Rectal smooth muscle tissue (tissue), 1 donor: ENCODE measurements around the gene COL27A1.

Experiments
- H3K27ac ChIP-seq: one replicate; pipeline ENCODE4 v1.7.0; 2013; ENCODE audit warnings: low read depth, low read length, inconsistent platforms
- H3K27me3 ChIP-seq: one replicate; pipeline ENCODE4 v1.7.0; 2013; ENCODE audit warnings: low read length; ENCODE audit not compliant: control insufficient read depth, insufficient read depth
- H3K36me3 ChIP-seq: one replicate; pipeline ENCODE4 v1.7.0; 2013; ENCODE audit warnings: low read length; ENCODE audit not compliant: control insufficient read depth, insufficient read depth
- H3K4me1 ChIP-seq: one replicate; pipeline ENCODE4 v1.7.0; 2013; ENCODE audit warnings: low read length; ENCODE audit not compliant: control insufficient read depth, insufficient read depth
- H3K4me3 ChIP-seq: one replicate; pipeline ENCODE4 v1.7.0; 2013; ENCODE audit warnings: low read length
- H3K9ac ChIP-seq: one replicate; pipeline ENCODE4 v1.7.0; 2013; ENCODE audit warnings: low read length

Gene COL27A1

DNA sequence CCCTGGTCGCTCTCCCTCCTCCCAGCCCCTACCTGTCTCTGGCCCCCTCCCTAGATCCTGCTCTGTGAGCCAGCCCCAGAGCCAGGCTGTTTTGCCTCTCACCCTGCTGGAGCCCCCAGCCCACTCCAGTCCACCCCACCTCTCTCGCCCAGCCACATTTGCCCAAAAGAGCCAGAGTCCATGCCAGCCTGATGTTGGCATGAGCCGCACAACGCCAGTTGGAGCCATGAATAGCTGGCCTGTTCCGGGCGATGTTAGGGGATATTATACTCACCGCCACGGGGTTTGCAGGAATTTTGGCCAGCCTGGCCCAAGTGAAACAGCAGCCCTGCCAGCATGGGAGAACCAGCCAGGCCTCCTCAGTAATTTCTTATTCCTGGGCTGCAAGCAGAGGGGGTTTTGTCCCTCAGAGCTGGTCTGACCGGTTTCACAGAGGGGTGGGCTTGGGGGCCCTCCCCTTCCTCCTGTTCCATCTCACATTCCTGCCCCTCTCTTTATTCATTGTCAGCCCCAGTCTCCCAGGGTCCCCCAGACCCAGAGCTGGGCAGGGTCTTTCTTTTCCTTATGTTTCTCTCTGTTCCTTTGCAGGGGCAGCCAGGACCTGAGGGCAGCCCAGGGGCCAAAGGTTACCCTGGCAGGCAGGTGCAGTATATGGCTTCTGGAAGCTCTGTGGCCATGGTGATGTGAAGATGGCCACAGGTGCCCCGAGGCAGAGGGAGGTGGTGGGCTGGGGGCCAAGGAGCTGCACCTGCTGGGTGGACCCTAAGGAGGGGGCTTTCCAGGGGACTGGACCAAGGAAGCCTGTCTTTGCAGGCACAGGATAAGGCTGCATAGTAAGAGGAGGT is 50.1 kb downstream of the COL27A1 start:
- peaks cover 8% of the 10 kb centered on the region for H3K4me1 ChIP-seq

GRCh38 chr9:114206221-114206789 is 51.0 kb downstream of the COL27A1 start:
- Histone ChIP-seq H3K36me3 (no peaks in the 10 kb centered on the region), H3K27me3 (no peaks in the 10 kb centered on the region), H3K4me1 (peaks cover 8% of the 10 kb centered on the region), H3K27ac (no peak overlapping the region), H3K4me3 (no peak overlapping the region), H3K9ac (no peak overlapping the region)

More for the DNA sequence above, 50.1 kb downstream of the COL27A1 start:
- Histone ChIP-seq H3K27me3 (no peaks in the 10 kb centered on the region), H3K4me3 (no peak overlapping the region), H3K27ac (no peak overlapping the region), H3K9ac (no peak overlapping the region), H3K36me3 (no peaks in the 10 kb centered on the region)

GRCh38 chr9:114207034-114207810 is 51.9 kb downstream of the COL27A1 start:
- H3K9ac ChIP-seq: no peak overlapping the region

DNA sequence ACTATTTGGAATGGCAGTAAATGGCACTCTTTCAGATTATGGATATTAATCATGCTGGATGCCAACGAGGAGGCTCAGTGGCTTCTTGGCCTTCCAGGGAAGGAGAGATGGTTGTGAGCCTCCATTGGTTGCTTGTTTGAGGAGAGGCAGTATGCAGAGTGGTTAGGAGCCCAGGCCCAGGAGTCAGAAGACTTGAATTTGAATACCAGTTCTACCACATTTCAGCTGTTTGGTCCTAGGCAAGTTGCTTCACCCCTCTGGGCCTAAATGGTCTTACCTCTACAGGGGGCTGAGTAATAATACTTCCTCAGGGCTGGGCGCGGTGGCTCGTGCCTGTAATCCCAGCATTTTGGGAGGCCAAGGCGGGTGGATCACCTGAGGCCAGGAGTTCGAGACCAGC is 52.5 kb downstream of the COL27A1 start:
- no peak overlapping the region for H3K27ac ChIP-seq
- no peaks in the 10 kb centered on the region for H3K36me3 ChIP-seq
- H3K4me1 ChIP-seq: peaks cover 8% of the 10 kb centered on the region
- H3K27me3 ChIP-seq: no peaks in the 10 kb centered on the region
- H3K9ac ChIP-seq: no peak overlapping the region
- no peak overlapping the region for H3K4me3 ChIP-seq

More at GRCh38 chr9:114207034-114207810, 51.9 kb downstream of the COL27A1 start:
- Histone ChIP-seq H3K27ac (no peak overlapping the region), H3K4me3 (no peak overlapping the region), H3K36me3 (no peaks in the 10 kb centered on the region), H3K4me1 (peaks cover 8% of the 10 kb centered on the region), H3K27me3 (no peaks in the 10 kb centered on the region)

- Histone ChIP-seq H3K4me3 (no peak overlapping the region), H3K4me1 (peaks cover 8% of the 10 kb centered on the region), H3K27ac (no peak overlapping the region), H3K36me3 (no peaks in the 10 kb centered on the region), H3K9ac (no peak overlapping the region), H3K27me3 (no peaks in the 10 kb centered on the region)
These were observed 53.8 kb downstream of the COL27A1 start for GRCh38 chr9:114209151-114209550.

GRCh38 chr9:114210136-114210535 is 54.8 kb downstream of the COL27A1 start:
- peaks cover 8% of the 10 kb centered on the region for H3K4me1 ChIP-seq
- no peak overlapping the region for H3K9ac ChIP-seq

GRCh38 chr9:114210691-114211276 is 55.4 kb downstream of the COL27A1 start:
- no peak overlapping the region for H3K4me3 ChIP-seq
- H3K4me1 ChIP-seq: peaks cover 11% of the 10 kb centered on the region
- H3K9ac ChIP-seq: no peak overlapping the region
- H3K27ac ChIP-seq: no peak overlapping the region
- H3K27me3 ChIP-seq: no peaks in the 10 kb centered on the region
- no peaks in the 10 kb centered on the region for H3K36me3 ChIP-seq

More at GRCh38 chr9:114210136-114210535, 54.8 kb downstream of the COL27A1 start:
- H3K27me3 ChIP-seq: no peaks in the 10 kb centered on the region
- H3K36me3 ChIP-seq: no peaks in the 10 kb centered on the region
- no peak overlapping the region for H3K4me3 ChIP-seq
- H3K27ac ChIP-seq: no peak overlapping the region

DNA sequence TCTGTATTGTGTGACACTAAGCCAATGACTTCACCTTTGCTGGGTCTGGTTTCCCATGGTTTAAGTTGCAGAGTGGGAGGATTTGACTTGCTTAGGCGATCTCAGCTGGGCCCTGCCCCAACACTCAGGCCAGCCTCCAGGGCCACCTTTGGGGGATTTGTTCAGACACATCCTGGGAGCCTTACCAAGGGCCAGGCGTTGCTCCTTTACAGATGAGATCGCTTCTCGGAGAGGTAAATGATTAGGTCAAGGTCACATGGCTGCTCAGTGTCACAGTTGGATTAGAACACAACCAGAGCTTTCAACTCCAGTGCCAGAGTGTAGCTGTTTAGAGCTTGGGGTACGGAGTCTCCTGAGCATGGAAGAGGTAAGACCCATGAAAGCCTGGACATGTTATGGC is 57.5 kb downstream of the COL27A1 start:
- Histone ChIP-seq H3K36me3 (no peaks in the 10 kb centered on the region), H3K4me3 (no peak overlapping the region), H3K9ac (no peak overlapping the region), H3K27ac (no peak overlapping the region), H3K27me3 (no peaks in the 10 kb centered on the region), H3K4me1 (peaks cover 10% of the 10 kb centered on the region)

- Histone ChIP-seq H3K9ac (no peak overlapping the region), H3K27ac (no peak overlapping the region), H3K4me3 (no peak overlapping the region), H3K4me1 (peaks cover 10% of the 10 kb centered on the region), H3K36me3 (no peaks in the 10 kb centered on the region), H3K27me3 (no peaks in the 10 kb centered on the region)
These were observed 58.2 kb downstream of the COL27A1 start for GRCh38 chr9:114213566-114213965.

DNA sequence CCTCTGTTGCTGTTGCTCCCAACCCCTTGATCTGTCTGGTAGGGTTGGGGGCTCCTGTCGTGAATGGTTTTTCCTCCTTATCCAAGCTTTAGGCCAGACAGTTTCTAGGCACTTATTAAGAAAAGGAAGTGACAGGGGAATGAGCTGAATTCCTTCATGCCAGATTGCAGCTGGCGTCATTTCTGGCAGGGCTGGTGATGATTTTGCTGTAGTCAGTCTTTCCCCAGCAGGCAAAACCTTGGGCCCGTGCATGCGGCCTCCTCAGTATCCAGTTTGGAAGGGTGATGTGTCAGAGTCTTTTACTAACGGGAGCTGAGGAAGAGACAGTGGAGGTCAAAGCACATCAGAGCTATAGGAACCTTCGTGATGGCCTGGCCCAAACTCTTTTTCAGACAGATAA is 58.8 kb downstream of the COL27A1 start:
- Histone ChIP-seq H3K27me3 (no peaks in the 10 kb centered on the region), H3K27ac (no peak overlapping the region), H3K36me3 (no peaks in the 10 kb centered on the region), H3K4me3 (no peak overlapping the region), H3K4me1 (peaks cover 10% of the 10 kb centered on the region), H3K9ac (no peak overlapping the region)

DNA sequence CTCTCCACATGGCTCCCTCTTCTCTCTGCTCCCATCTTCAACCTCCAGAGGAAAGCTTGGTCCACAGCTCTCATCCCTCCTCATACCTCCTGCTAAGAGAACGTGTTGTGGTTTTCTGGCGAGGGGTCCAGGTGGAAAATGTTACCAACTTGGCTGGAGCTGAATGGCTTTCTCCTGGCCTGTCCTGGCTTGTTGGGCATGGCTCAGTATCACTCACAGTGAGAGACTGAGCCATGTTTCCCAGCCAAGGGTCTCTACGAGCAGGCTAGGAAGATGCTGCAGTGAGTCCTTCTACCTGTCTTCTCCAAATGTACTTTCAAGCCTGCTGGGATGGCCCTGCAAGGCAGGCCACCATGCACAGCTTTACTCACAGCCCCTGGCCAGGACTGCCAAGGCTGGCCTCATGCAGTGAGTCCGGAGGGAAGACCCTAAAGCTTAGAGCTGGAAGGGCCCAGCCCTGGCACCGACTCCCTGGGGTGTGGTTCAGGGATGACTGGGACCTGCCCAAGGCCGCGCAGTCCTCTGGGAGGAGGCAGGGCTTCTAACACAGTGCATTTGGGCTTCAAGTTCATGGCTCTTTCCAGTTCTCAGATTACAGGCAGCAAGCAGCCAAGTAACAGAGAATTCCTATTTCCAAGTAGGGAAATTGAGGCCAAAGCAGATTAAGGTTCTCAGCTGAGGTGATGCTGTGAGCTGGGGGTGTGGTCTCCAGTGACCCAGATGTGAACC is 59.5 kb downstream of the COL27A1 start:
- H3K9ac ChIP-seq: no peak overlapping the region
- H3K4me3 ChIP-seq: no peak overlapping the region
- H3K4me1 ChIP-seq: peaks cover 14% of the 10 kb centered on the region
- no peaks in the 10 kb centered on the region for H3K27me3 ChIP-seq
- no peaks in the 10 kb centered on the region for H3K36me3 ChIP-seq
- no peak overlapping the region for H3K27ac ChIP-seq
